Activated naive CD4-positive, alpha-beta T cell treated with anti-CD3 and anti-CD28 coated beads, Interleukin-2, amount 50 U/mL, for 24 hours (primary cell): ENCODE results near the gene LRRC4C.
A peak's percentile ranks its signal among the peaks of the same experiment; 100 is the strongest.
"Not testable (repeated sequence)": the region's sequence is repeated elsewhere in the genome, so short reads cannot be mapped to it uniquely, and the experiment has no call there.

Experiments
- H3K27ac Mint-ChIP-seq: one replicate; pipeline ENCODE4 v1.8.0; 2021; ENCODE audit warnings: mild to moderate bottlenecking, mixed read lengths
- H3K27me3 Mint-ChIP-seq: one replicate; pipeline ENCODE4 v1.8.0; 2021; ENCODE audit warnings: mixed read lengths
- H3K36me3 Mint-ChIP-seq: one replicate; pipeline ENCODE4 v1.8.0; 2021; ENCODE audit warnings: mixed read lengths
- H3K4me1 Mint-ChIP-seq: one replicate; pipeline ENCODE4 v1.8.0; 2021; ENCODE audit warnings: mixed read lengths
- H3K4me3 Mint-ChIP-seq: one replicate; pipeline ENCODE4 v1.8.0; 2021; ENCODE audit warnings: mild to moderate bottlenecking, mixed read lengths
- H3K9me3 Mint-ChIP-seq: one replicate; pipeline ENCODE4 v1.8.0; 2021; ENCODE audit warnings: mixed read lengths

LRRC4C gene

GRCh38 chr11:40910774-40911173, 548.7 kb downstream of the LRRC4C start:
- not testable (repeated sequence) for H3K27ac Mint-ChIP-seq, H3K36me3 Mint-ChIP-seq
- peaks cover 11% of the 10 kb centered on the region for H3K9me3 Mint-ChIP-seq

GRCh38 chr11:40894501-40894900, 565.0 kb downstream of the LRRC4C start:
- Mint-ChIP-seq H3K27ac (no peak overlapping the region), H3K4me3 (no peak overlapping the region), H3K4me1 (no peaks in the 10 kb centered on the region), H3K9me3 (peaks cover 5% of the 10 kb centered on the region), H3K36me3 (no peaks in the 10 kb centered on the region), H3K27me3 (no peaks in the 10 kb centered on the region)

More at GRCh38 chr11:40910774-40911173, 548.7 kb downstream of the LRRC4C start:
- H3K4me3 Mint-ChIP-seq, H3K27me3 Mint-ChIP-seq, H3K4me1 Mint-ChIP-seq: not testable (repeated sequence)

- Mint-ChIP-seq H3K27me3 (no peaks in the 10 kb centered on the region), H3K9me3 (peaks cover under 1% of the 10 kb centered on the region), H3K4me1 (no peaks in the 10 kb centered on the region), H3K27ac (no peak overlapping the region), H3K36me3 (no peaks in the 10 kb centered on the region), H3K4me3 (no peak overlapping the region)
These were observed 574.0 kb downstream of the LRRC4C start for GRCh38 chr11:40885250-40885954.

GRCh38 chr11:40882301-40882700, 577.2 kb downstream of the LRRC4C start:
- no peaks in the 10 kb centered on the region for H3K4me1 Mint-ChIP-seq
- H3K9me3 Mint-ChIP-seq, result no peaks in the 10 kb centered on the region
- H3K27me3 Mint-ChIP-seq, result no peaks in the 10 kb centered on the region
- H3K27ac Mint-ChIP-seq, result no peak overlapping the region
- no peak overlapping the region for H3K4me3 Mint-ChIP-seq
- H3K36me3 Mint-ChIP-seq, result no peaks in the 10 kb centered on the region

DNA sequence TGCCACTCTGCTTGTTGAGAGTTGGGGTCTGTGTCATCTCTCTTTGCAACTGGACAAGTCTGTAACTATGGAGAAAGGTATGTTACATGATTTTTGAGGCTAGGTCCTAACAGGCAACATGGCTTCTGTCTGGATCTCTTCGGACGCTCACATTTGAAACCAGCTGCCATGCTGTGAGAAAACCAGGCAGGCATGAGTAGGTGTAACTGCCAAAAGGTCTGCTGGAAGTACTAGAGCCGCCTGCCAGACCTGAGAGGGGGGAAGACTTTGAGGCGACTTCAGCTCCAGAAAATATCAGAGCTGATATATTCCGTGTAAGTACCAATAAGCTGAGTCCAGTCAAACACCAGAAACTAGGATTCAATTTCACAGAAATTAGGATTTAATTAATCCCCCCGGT, 579.5 kb downstream of the LRRC4C start:
- Mint-ChIP-seq H3K36me3 (no peaks in the 10 kb centered on the region), H3K4me3 (no peak overlapping the region), H3K9me3 (no peaks in the 10 kb centered on the region), H3K27ac (no peak overlapping the region), H3K4me1 (no peaks in the 10 kb centered on the region), H3K27me3 (no peaks in the 10 kb centered on the region)

DNA sequence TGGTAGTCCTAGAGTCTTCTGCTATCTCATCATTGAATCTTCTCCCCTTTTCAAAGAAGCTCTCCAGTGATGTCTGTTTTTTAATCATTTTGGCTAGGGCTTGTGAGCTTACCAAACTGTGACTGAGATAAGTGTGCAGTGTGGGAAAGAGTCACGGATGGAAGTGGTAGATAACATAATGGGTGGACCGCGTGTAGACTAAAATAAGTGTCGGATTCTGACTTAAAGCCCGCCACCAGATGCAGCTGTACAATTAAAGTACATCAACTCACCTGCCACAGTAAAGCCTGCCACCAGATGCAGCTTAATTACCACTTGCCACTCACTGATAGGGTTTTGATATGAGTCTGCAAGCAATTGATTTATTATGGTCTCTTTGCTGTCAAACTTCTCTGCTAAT, 581.5 kb downstream of the LRRC4C start:
- H3K27ac Mint-ChIP-seq, result peak overlapping the region; percentile 13
- no peaks in the 10 kb centered on the region for H3K36me3 Mint-ChIP-seq
- no peak overlapping the region for H3K4me3 Mint-ChIP-seq
- H3K4me1 Mint-ChIP-seq, result no peaks in the 10 kb centered on the region
- no peaks in the 10 kb centered on the region for H3K27me3 Mint-ChIP-seq
- no peaks in the 10 kb centered on the region for H3K9me3 Mint-ChIP-seq

DNA sequence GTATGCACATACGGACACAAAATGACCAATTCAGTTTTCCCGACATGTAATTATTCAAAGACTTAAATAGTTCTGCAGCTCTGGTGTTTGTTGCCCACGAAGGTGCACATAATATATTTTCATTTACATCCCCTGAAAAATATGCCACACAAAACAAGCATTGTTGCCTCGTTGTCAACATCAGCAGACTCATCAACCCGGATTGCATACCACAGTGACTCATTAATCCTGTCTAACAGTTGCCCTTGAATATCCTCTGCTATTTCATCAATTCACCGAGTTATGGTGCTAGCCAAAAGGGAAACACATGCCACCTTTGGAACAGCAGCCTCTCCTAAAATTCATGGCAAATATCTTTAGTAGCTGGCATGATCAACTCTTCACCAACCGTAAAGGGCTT, 582.2 kb downstream of the LRRC4C start:
- Mint-ChIP-seq H3K9me3 (no peaks in the 10 kb centered on the region), H3K27me3 (no peaks in the 10 kb centered on the region), H3K4me3 (no peak overlapping the region), H3K4me1 (no peaks in the 10 kb centered on the region), H3K36me3 (no peaks in the 10 kb centered on the region), H3K27ac (no peak overlapping the region)

DNA sequence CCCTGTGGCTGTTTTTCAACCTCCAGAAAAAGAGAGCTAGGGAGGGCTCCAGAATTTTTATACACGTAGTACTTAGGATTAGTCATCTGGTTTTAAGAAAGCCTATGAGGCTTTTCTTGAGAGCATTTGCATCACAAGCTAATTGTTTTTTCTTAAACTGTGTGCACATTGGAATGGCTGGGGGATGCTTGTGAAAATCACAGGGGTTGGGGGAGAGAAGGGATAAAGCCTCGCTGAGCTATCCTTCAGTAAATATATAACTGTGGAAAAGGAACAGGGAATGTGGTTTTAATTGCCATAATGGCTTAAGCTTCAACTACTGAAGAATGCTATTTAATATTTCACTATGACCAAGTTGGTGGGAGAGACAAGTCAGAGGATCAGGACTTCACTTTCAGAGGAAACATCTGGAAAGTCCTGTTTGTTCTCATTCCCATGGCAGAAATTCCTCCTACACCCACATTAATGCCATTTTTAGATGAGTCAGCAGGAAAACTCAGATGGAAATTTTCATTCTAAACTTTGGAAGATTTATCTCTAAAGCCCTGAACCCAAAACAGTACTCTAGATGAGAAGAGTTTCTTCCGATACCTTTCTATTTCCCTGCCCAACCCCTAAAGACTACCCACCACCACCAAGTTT, 591.3 kb downstream of the LRRC4C start:
- H3K27me3 Mint-ChIP-seq, result no peaks in the 10 kb centered on the region
- no peak overlapping the region for H3K27ac Mint-ChIP-seq
- no peaks in the 10 kb centered on the region for H3K4me1 Mint-ChIP-seq
- peaks cover 11% of the 10 kb centered on the region for H3K9me3 Mint-ChIP-seq
- no peak overlapping the region for H3K4me3 Mint-ChIP-seq
- H3K36me3 Mint-ChIP-seq, result no peaks in the 10 kb centered on the region

GRCh38 chr11:40857754-40858153, 601.7 kb downstream of the LRRC4C start:
- not testable (repeated sequence) for H3K36me3 Mint-ChIP-seq, H3K4me3 Mint-ChIP-seq, H3K27ac Mint-ChIP-seq, H3K4me1 Mint-ChIP-seq, H3K27me3 Mint-ChIP-seq
- peaks cover 12% of the 10 kb centered on the region for H3K9me3 Mint-ChIP-seq

- Mint-ChIP-seq H3K27me3 (no peaks in the 10 kb centered on the region), H3K4me3 (no peak overlapping the region), H3K27ac (no peak overlapping the region), H3K36me3 (no peaks in the 10 kb centered on the region), H3K4me1 (no peaks in the 10 kb centered on the region), H3K9me3 (peaks cover 6% of the 10 kb centered on the region)
These were observed 616.6 kb downstream of the LRRC4C start for GRCh38 chr11:40842750-40843339.

- Mint-ChIP-seq H3K4me3 (no peak overlapping the region), H3K36me3 (no peaks in the 10 kb centered on the region), H3K27ac (no peak overlapping the region), H3K27me3 (no peaks in the 10 kb centered on the region), H3K4me1 (no peaks in the 10 kb centered on the region), H3K9me3 (peaks cover 7% of the 10 kb centered on the region)
These were observed 618.2 kb downstream of the LRRC4C start for GRCh38 chr11:40841231-40841630.

GRCh38 chr11:40838181-40838683, 621.2 kb downstream of the LRRC4C start:
- Mint-ChIP-seq H3K27me3 (no peaks in the 10 kb centered on the region), H3K4me3 (no peak overlapping the region), H3K9me3 (peaks cover 11% of the 10 kb centered on the region), H3K36me3 (no peaks in the 10 kb centered on the region), H3K27ac (no peak overlapping the region), H3K4me1 (no peaks in the 10 kb centered on the region)

- H3K27me3 Mint-ChIP-seq, result no peaks in the 10 kb centered on the region
These were observed 632.3 kb downstream of the LRRC4C start for GRCh38 chr11:40827116-40827515.

GRCh38 chr11:40826601-40827000, 632.9 kb downstream of the LRRC4C start:
- Mint-ChIP-seq H3K27ac (no peak overlapping the region), H3K4me1 (no peaks in the 10 kb centered on the region), H3K27me3 (no peaks in the 10 kb centered on the region), H3K36me3 (no peaks in the 10 kb centered on the region), H3K4me3 (no peak overlapping the region), H3K9me3 (peaks cover 4% of the 10 kb centered on the region)

More at GRCh38 chr11:40827116-40827515, 632.3 kb downstream of the LRRC4C start:
- H3K4me3 Mint-ChIP-seq, result no peak overlapping the region
- no peaks in the 10 kb centered on the region for H3K36me3 Mint-ChIP-seq
- H3K27ac Mint-ChIP-seq, result no peak overlapping the region
- H3K4me1 Mint-ChIP-seq, result no peaks in the 10 kb centered on the region
- H3K9me3 Mint-ChIP-seq, result peaks cover 2% of the 10 kb centered on the region

- Mint-ChIP-seq H3K27me3 (no peaks in the 10 kb centered on the region), H3K9me3 (peaks cover 4% of the 10 kb centered on the region), H3K4me1 (no peaks in the 10 kb centered on the region), H3K36me3 (no peaks in the 10 kb centered on the region), H3K27ac (no peak overlapping the region), H3K4me3 (no peak overlapping the region)
These were observed 634.1 kb downstream of the LRRC4C start for GRCh38 chr11:40825201-40825834.

GRCh38 chr11:40819230-40819629, 640.2 kb downstream of the LRRC4C start:
- no peak overlapping the region for H3K27ac Mint-ChIP-seq

More at GRCh38 chr11:40819230-40819629, 640.2 kb downstream of the LRRC4C start:
- H3K9me3 Mint-ChIP-seq, result peaks cover 9% of the 10 kb centered on the region
- no peaks in the 10 kb centered on the region for H3K27me3 Mint-ChIP-seq
- no peak overlapping the region for H3K4me3 Mint-ChIP-seq
- H3K4me1 Mint-ChIP-seq, result no peaks in the 10 kb centered on the region
- no peaks in the 10 kb centered on the region for H3K36me3 Mint-ChIP-seq
